Spleen (tissue), 11 donors: ENCODE measurements around the gene EYS. TPM values are rescaled to one million over a fixed set of nuclear protein-coding genes. Genes with fewer than 3 reads are reported as not detected.

ENCODE experiments used
- DNase-seq: peaks from one replicate; pipeline ENCODE4 v3.0.0-alpha.2; 2020
- H3K27ac ChIP-seq, 8 donors: fragments of 200-600 bp; sonication (generic) in 7 of 8; 1 replicate in 4 of 8; 2 replicates in 4 of 8; pipeline versions ENCODE4 v1.5.0 to v1.8.0; 2016 to 2021; ENCODE audit warnings: inconsistent platforms in 4 of 8, mild to moderate bottlenecking in 4 of 8, moderate library complexity in 1 of 8
- H3K27me3 ChIP-seq, 7 donors: fragments of 200-600 bp; sonication (generic) in 6 of 7; replicated peaks in 1 of 7; 1 replicate in 4 of 7; 2 replicates in 3 of 7; pipeline versions ENCODE4 v1.5.0 to v1.8.0; 2016 to 2021; ENCODE audit warnings: inconsistent platforms in 3 of 7, mild to moderate bottlenecking in 1 of 7
- H3K36me3 ChIP-seq, 6 donors: fragments of 200-600 bp; sonication (generic) in 5 of 6; 1 replicate in 4 of 6; 2 replicates in 2 of 6; pipeline versions ENCODE4 v1.5.0 to v1.8.0; 2016 to 2021; ENCODE audit warnings: inconsistent platforms in 2 of 6
- H3K4me1 ChIP-seq, 6 donors: fragments of 200-600 bp; sonication (generic) in 5 of 6; 1 replicate in 3 of 6; 2 replicates in 3 of 6; pipeline versions ENCODE4 v1.5.0 to v1.8.0; 2016 to 2021; ENCODE audit warnings: inconsistent platforms in 3 of 6
- H3K4me3 ChIP-seq, 8 donors: fragments of 200-600 bp; sonication (generic) in 7 of 8; 1 replicate in 4 of 8; 2 replicates in 4 of 8; pipeline versions ENCODE4 v1.5.0 to v1.8.0; 2016 to 2021; ENCODE audit warnings: inconsistent platforms in 4 of 8, mild to moderate bottlenecking in 4 of 8, moderate library complexity in 2 of 8
- H3K9me3 ChIP-seq, 8 donors: fragments of 200-600 bp; sonication (generic) in 7 of 8; 1 replicate in 4 of 8; 2 replicates in 4 of 8; pipeline versions ENCODE4 v1.5.0 to v1.8.0; 2016 to 2021; ENCODE audit warnings: inconsistent platforms in 4 of 8
- CTCF ChIP-seq, 11 experiments: fragments of 200-600 bp in 7 of 11; fragments of 450-650 bp in 4 of 11; sonication (generic) in 4 of 11; IDR thresholded peaks in 8 of 11; conservative IDR thresholded peaks in 3 of 11; 1 replicate in 7 of 11; 2 replicates in 4 of 11; pipeline versions ENCODE4 v1.4.0 to v1.8.0; 2016 to 2021; ENCODE audit warnings: antibody characterized with exemption in 11 of 11, inconsistent platforms in 4 of 11, mild to moderate bottlenecking in 1 of 11
- POLR2A ChIP-seq, 3 donors: fragments of 450-650 bp; IDR thresholded peaks; one replicate each; pipeline ENCODE4 v1.5.1; 2017; ENCODE audit warnings: antibody characterized with exemption in 3 of 3, mild to moderate bottlenecking in 1 of 3
- POLR2AphosphoS5 ChIP-seq, 3 donors: sonication (generic); formaldehyde crosslinking; IDR thresholded peaks; one replicate each; pipeline ENCODE4 v1.5.1; 2017; ENCODE audit warnings: antibody characterized with exemption in 3 of 3
- WGBS, 5 donors: extraction: QIAGEN DNeasy Blood & Tissue Kit in 3 of 5; methylation state at CpG; one replicate each; pipeline versions ENCODE4 v1.1.5 to v1.1.7; 2013 to 2018; 5-methylcytosine and 5-hydroxymethylcytosine counted together
- intact Hi-C: fragments of 100-400 bp; cut with DNase I; formaldehyde crosslinking; loops from one replicate; pipeline ENCODE4 v1.15.0; 2023; ENCODE audit warnings: low total_unique reads
- polyA plus RNA-seq, 3 donors: library from polyadenylated mRNA; stranded (reverse); fragments of 200-250 nt; gene quantifications; one replicate each; pipeline ENCODE4 v1.2.1, GENCODE V29; 2013
- total RNA-seq, 7 donors: library from RNA; depleted of rRNA in 3 of 7; stranded (reverse); fragments of >200 nt in 3 of 7; fragmentation: NEBNext Ultra II Directional in 4 of 7; extraction: Animal tissue kit (Norgen Biotek cat#: 25700) in 4 of 7; gene quantifications; one replicate each; pipeline versions ENCODE4 v1.1.0 to v1.2.1, GENCODE V29; 2016 to 2021
- donor health status: healthy with polysubstance abuse.
- donor health status: DM: no; HTN: no; CAD: no; lungs with moderate emphysema.
- donor health status: DM: no; HTN: no; CAD: no.
- donor health status: Bipolar disorder and iron deficiency.
- donor health status: healthy.
- donor health status: DM: no; HTN: no; CAD: no.
- donor health status: DM: yes; HTN: yes; CAD: no.

EYS gene
- total and polyA plus RNA-seq, 10 donors, result under 0.01 to 0.72 (median 0.28) TPM; not detected in 5

- Histone ChIP-seq H3K4me1 (no peaks in the 10 kb centered on the region), H3K27ac (no peak overlapping the region), H3K27me3 (no peaks in the 10 kb centered on the region), H3K4me3 (no peak overlapping the region), H3K36me3 (no peaks in the 10 kb centered on the region), H3K9me3 (peaks cover 0 to 22% (median 6%) of the 10 kb centered on the region in 8 donors)
- intact Hi-C loops, result no loop called here
- TF ChIP-seq POLR2A (IDR thresholded peaks at IDR 0.05), result no peak
- TF ChIP-seq POLR2AphosphoS5 (IDR thresholded peaks at IDR 0.05), result no peak
- TF ChIP-seq CTCF (IDR thresholded peaks at IDR 0.05 in 8 of 11, conservative IDR thresholded peaks at IDR 0.05 in 3 of 11), result no peak
- no peak for DNase-seq
These were observed 781.0 kb downstream of the EYS start for GRCh38 chr6:64926051-64926450.

GRCh38 chr6:64920257-64920656, 786.8 kb downstream of the EYS start:
- H3K27ac ChIP-seq, result no peak overlapping the region
- no peak for TF ChIP-seq CTCF (IDR thresholded peaks at IDR 0.05 in 8 of 11, conservative IDR thresholded peaks at IDR 0.05 in 3 of 11)
- no peak for TF ChIP-seq POLR2AphosphoS5 (IDR thresholded peaks at IDR 0.05)
- TF ChIP-seq POLR2A (IDR thresholded peaks at IDR 0.05), result no peak

GRCh38 chr6:64914124-64914523, 792.9 kb downstream of the EYS start:
- no peak for TF ChIP-seq CTCF (IDR thresholded peaks at IDR 0.05 in 8 of 11, conservative IDR thresholded peaks at IDR 0.05 in 3 of 11)

More at GRCh38 chr6:64920257-64920656, 786.8 kb downstream of the EYS start:
- peaks cover 0 to 14% (median 5%) of the 10 kb centered on the region in 8 donors for H3K9me3 ChIP-seq
- H3K27me3 ChIP-seq, result no peaks in the 10 kb centered on the region
- no peak overlapping the region for H3K4me3 ChIP-seq
- 77 to 94% (median 86%) methylated on average over 1 of the region's 1 CpG for WGBS, 5 donors
- intact Hi-C loops, result no loop called here
- H3K36me3 ChIP-seq, result no peaks in the 10 kb centered on the region
- DNase-seq, result no peak
- H3K4me1 ChIP-seq, result no peaks in the 10 kb centered on the region

GRCh38 chr6:64912966-64913365, 794.1 kb downstream of the EYS start:
- TF ChIP-seq CTCF (IDR thresholded peaks at IDR 0.05 in 8 of 11, conservative IDR thresholded peaks at IDR 0.05 in 3 of 11) (no peak), POLR2AphosphoS5 (IDR thresholded peaks at IDR 0.05) (no peak), POLR2A (IDR thresholded peaks at IDR 0.05) (no peak)
- 83 to 96% (median 89%) methylated on average over 1 of the region's 1 CpG for WGBS, 5 donors
- Histone ChIP-seq H3K4me1 (no peaks in the 10 kb centered on the region), H3K4me3 (no peak overlapping the region), H3K27ac (no peak overlapping the region), H3K36me3 (no peaks in the 10 kb centered on the region), H3K9me3 (peaks cover 0 to 12% (median 1%) of the 10 kb centered on the region in 8 donors), H3K27me3 (no peaks in the 10 kb centered on the region)
- intact Hi-C loops, result no loop called here
- no peak for DNase-seq

More at GRCh38 chr6:64914124-64914523, 792.9 kb downstream of the EYS start:
- Histone ChIP-seq H3K4me3 (no peak overlapping the region), H3K36me3 (no peaks in the 10 kb centered on the region), H3K4me1 (no peaks in the 10 kb centered on the region), H3K27me3 (no peaks in the 10 kb centered on the region), H3K27ac (no peak overlapping the region), H3K9me3 (peaks cover 0 to 8% (median 0%) of the 10 kb centered on the region in 8 donors)
- no peak for DNase-seq
- intact Hi-C loops, result no loop called here
